ENCODE measurements around the gene SIL1. TPM values are rescaled to one million over a fixed set of nuclear protein-coding genes. Genes with fewer than 3 reads are reported as not detected.
"Not testable (repeated sequence)": the region's sequence is repeated elsewhere in the genome, so short reads cannot be mapped to it uniquely, and the experiment has no call there.

SIL1 gene
- total and polyA plus RNA-seq, 2 donors (not counting 1 experiment from before 2014, with no cell fraction given) = 66.4 to 85.5 TPM

DNA sequence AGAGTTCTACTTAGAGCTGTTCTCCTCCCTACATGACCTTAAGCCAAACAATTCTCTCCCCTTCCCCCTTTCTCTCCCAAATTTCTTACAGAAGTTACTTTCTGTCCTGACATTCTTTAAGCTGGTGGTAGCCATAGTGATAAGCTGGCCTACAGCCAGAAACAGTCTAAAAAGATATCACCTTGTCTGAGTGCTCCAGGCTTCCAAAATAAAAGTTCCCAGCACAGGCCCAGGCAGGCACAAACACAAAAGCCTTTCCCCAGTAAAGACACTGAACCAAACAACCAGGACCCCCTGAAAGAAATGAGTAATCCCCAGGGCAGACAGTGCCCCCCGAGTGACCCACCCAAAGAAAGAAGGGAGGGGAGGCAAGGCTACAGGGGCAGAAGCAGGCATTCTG lies 19.2 kb downstream of the SIL1 start:
- Histone ChIP-seq H3K9me3 (ENCODE audit: control insufficient read depth, insufficient read depth, low read depth, low read length) (no peaks in the 10 kb centered on the region), H3K4me3 (replicated peaks in 1 of 4; ENCODE audit: control extremely low read depth in 1 of 4, insufficient read depth in 1 of 4, low read depth in 3 of 4, low read length in 4 of 4) (no peak overlapping the region), H3K27ac (ENCODE audit: insufficient read depth, low read length) (no peak overlapping the region), H3K4me1 (ENCODE audit: control insufficient read depth, extremely low read depth, insufficient read depth, low read length) (peaks cover 9% of the 10 kb centered on the region), H3K79me2 (ENCODE audit: control insufficient read depth, insufficient read depth, low read length) (peaks cover 3% of the 10 kb centered on the region), H3K4me2 (ENCODE audit: extremely low read depth, insufficient read depth, low read length) (no peak overlapping the region), H4K20me1 (ENCODE audit: control insufficient read depth, extremely low read depth, insufficient read depth, low read length) (no peaks in the 10 kb centered on the region), H3K27me3 (ENCODE audit: control insufficient read depth, insufficient read depth, low read length) (no peaks in the 10 kb centered on the region), H3K9ac (ENCODE audit: insufficient read depth, low read length) (no peak overlapping the region), H2AFZ (ENCODE audit: low read length) (no peak overlapping the region), H3K36me3 (ENCODE audit: control insufficient read depth, insufficient read depth, low read length) (no peaks in the 10 kb centered on the region)
- DNase-seq (ENCODE audit: low read depth in 2 of 2) = peak; percentile 30 to 60
- no peak for TF ChIP-seq EZH2 (IDR thresholded peaks at IDR 0.05; ENCODE audit: low read length, missing control alignments)
- TF ChIP-seq, protein P1, sequence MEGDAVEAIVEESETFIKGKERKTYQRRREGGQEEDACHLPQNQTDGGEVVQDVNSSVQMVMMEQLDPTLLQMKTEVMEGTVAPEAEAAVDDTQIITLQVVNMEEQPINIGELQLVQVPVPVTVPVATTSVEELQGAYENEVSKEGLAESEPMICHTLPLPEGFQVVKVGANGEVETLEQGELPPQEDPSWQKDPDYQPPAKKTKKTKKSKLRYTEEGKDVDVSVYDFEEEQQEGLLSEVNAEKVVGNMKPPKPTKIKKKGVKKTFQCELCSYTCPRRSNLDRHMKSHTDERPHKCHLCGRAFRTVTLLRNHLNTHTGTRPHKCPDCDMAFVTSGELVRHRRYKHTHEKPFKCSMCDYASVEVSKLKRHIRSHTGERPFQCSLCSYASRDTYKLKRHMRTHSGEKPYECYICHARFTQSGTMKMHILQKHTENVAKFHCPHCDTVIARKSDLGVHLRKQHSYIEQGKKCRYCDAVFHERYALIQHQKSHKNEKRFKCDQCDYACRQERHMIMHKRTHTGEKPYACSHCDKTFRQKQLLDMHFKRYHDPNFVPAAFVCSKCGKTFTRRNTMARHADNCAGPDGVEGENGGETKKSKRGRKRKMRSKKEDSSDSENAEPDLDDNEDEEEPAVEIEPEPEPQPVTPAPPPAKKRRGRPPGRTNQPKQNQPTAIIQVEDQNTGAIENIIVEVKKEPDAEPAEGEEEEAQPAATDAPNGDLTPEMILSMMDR (conservative IDR thresholded peaks at IDR 0.05 in 1 of 2, IDR thresholded peaks at IDR 0.05 in 1 of 2; ENCODE audit: low read depth in 1 of 2, low read length in 2 of 2) = no peak

DNA sequence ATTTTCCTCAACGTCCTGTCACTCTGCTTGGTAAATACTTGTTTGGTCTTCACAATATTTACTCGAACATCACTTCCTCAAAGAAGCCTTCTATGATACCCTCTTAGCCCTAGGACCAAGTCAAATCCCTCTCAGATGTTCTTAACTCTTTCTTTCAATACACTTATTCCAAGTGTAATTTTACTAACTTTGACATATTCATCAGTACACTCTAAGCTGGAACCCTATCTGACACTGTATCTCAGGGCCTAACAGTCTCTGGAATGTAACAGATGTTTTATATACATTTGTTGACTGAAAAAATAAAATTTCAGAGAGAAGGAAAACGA lies 19.6 kb downstream of the SIL1 start:
- Histone ChIP-seq H3K9me3 (ENCODE audit: control insufficient read depth, insufficient read depth, low read depth, low read length) (no peaks in the 10 kb centered on the region), H3K36me3 (ENCODE audit: control insufficient read depth, insufficient read depth, low read length) (no peaks in the 10 kb centered on the region), H3K4me2 (ENCODE audit: extremely low read depth, insufficient read depth, low read length) (no peak overlapping the region), H3K27ac (ENCODE audit: insufficient read depth, low read length) (no peak overlapping the region), H4K20me1 (ENCODE audit: control insufficient read depth, extremely low read depth, insufficient read depth, low read length) (no peaks in the 10 kb centered on the region), H3K79me2 (ENCODE audit: control insufficient read depth, insufficient read depth, low read length) (peaks cover 3% of the 10 kb centered on the region), H3K9ac (ENCODE audit: insufficient read depth, low read length) (no peak overlapping the region), H3K4me3 (replicated peaks in 1 of 4; ENCODE audit: control extremely low read depth in 1 of 4, insufficient read depth in 1 of 4, low read depth in 3 of 4, low read length in 4 of 4) (no peak overlapping the region), H3K4me1 (ENCODE audit: control insufficient read depth, extremely low read depth, insufficient read depth, low read length) (peaks cover 9% of the 10 kb centered on the region), H2AFZ (ENCODE audit: low read length) (no peak overlapping the region), H3K27me3 (ENCODE audit: control insufficient read depth, insufficient read depth, low read length) (no peaks in the 10 kb centered on the region)
- DNase-seq (ENCODE audit: low read depth in 2 of 2) = peak in 1 of 2 donors; percentile 6
- no peak for TF ChIP-seq EZH2 (IDR thresholded peaks at IDR 0.05; ENCODE audit: low read length, missing control alignments)
- TF ChIP-seq, protein P1 (conservative IDR thresholded peaks at IDR 0.05 in 1 of 2, IDR thresholded peaks at IDR 0.05 in 1 of 2; ENCODE audit: low read depth in 1 of 2, low read length in 2 of 2) = no peak

DNA sequence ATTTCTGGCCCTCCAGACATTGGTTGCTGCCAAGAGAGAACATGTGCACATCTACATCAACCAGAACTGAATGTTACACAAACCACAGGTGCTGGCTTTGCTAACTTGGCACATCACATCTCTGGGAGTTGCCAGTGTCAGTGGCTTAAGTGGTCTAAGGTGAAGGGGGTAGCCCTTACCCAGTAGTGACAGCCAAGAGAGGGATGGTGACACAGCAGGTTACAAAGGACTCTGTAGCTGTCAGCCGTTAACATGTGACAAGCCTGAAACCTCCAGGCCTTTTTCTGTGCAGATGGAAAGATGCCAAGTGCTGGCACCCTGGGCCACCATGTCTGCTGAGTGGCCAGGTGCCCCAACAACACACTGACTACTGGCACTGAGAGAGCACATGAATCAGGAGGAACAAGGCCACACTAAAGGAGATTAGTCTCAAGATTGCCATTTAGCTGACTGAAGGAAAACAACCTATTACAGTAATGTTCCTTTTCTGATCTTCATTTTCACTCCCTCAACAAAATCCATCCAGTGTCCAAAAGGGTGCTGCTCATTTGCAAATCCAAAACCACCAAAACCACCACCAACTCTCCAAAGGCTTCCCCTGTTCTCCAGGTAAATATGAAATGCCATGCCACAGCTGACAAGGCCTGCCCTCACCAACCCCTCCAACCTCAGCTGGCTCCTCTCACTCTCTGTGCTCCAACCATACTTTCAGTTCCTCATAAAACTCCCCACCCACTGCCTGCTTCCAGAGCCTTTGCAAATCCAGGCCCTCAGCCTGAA lies 20.2 kb downstream of the SIL1 start:
- H3K4me2 ChIP-seq (ENCODE audit: extremely low read depth, insufficient read depth, low read length) = no peak overlapping the region
- peaks cover 3% of the 10 kb centered on the region for H3K79me2 ChIP-seq (ENCODE audit: control insufficient read depth, insufficient read depth, low read length)
- TF ChIP-seq EZH2 (IDR thresholded peaks at IDR 0.05; ENCODE audit: low read length, missing control alignments) = no peak
- TF ChIP-seq, protein P1 (conservative IDR thresholded peaks at IDR 0.05 in 1 of 2, IDR thresholded peaks at IDR 0.05 in 1 of 2; ENCODE audit: low read depth in 1 of 2, low read length in 2 of 2) = no peak
- peak in 1 of 2 donors; percentile 15 for DNase-seq (ENCODE audit: low read depth in 2 of 2)
- no peak overlapping the region for H3K4me3 ChIP-seq (replicated peaks in 1 of 4; ENCODE audit: control extremely low read depth in 1 of 4, insufficient read depth in 1 of 4, low read depth in 3 of 4, low read length in 4 of 4)
- H3K27ac ChIP-seq (ENCODE audit: insufficient read depth, low read length) = no peak overlapping the region
- no peaks in the 10 kb centered on the region for H3K27me3 ChIP-seq (ENCODE audit: control insufficient read depth, insufficient read depth, low read length)
- H3K36me3 ChIP-seq (ENCODE audit: control insufficient read depth, insufficient read depth, low read length) = no peaks in the 10 kb centered on the region
- H4K20me1 ChIP-seq (ENCODE audit: control insufficient read depth, extremely low read depth, insufficient read depth, low read length) = no peaks in the 10 kb centered on the region
- H3K4me1 ChIP-seq (ENCODE audit: control insufficient read depth, extremely low read depth, insufficient read depth, low read length) = peaks cover 9% of the 10 kb centered on the region
- H3K9me3 ChIP-seq (ENCODE audit: control insufficient read depth, insufficient read depth, low read depth, low read length) = no peaks in the 10 kb centered on the region
- H2AFZ ChIP-seq (ENCODE audit: low read length) = no peak overlapping the region
- no peak overlapping the region for H3K9ac ChIP-seq (ENCODE audit: insufficient read depth, low read length)

DNA sequence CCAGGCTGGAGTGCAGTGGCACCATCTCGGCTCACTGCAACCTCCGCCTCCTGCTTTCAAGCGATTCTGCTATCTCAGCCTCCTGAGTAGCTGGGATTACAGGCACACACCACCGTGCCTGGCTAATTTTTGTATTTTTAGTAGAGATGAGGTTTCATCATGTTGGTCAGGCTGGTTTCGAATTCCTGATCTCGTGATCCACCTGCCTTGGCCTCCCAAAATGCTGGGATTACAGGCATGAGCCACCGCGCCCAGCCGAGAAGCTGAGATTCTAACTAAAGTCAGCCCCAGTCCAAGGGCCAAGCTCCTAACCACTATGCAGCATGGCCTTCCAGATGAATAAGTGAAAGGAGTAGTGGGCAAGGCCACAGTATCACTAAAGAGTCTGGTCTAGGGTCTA lies 20.9 kb downstream of the SIL1 start:
- H3K36me3 ChIP-seq (ENCODE audit: control insufficient read depth, insufficient read depth, low read length); H3K4me2 ChIP-seq (ENCODE audit: extremely low read depth, insufficient read depth, low read length); H2AFZ ChIP-seq (ENCODE audit: low read length); DNase-seq (ENCODE audit: low read depth in 2 of 2); H3K4me3 ChIP-seq (replicated peaks in 1 of 4; ENCODE audit: control extremely low read depth in 1 of 4, insufficient read depth in 1 of 4, low read depth in 3 of 4, low read length in 4 of 4); H3K4me1 ChIP-seq (ENCODE audit: control insufficient read depth, extremely low read depth, insufficient read depth, low read length); H3K27me3 ChIP-seq (ENCODE audit: control insufficient read depth, insufficient read depth, low read length); H3K9ac ChIP-seq (ENCODE audit: insufficient read depth, low read length); H4K20me1 ChIP-seq (ENCODE audit: control insufficient read depth, extremely low read depth, insufficient read depth, low read length); H3K27ac ChIP-seq (ENCODE audit: insufficient read depth, low read length); H3K9me3 ChIP-seq (ENCODE audit: control insufficient read depth, insufficient read depth, low read depth, low read length); H3K79me2 ChIP-seq (ENCODE audit: control insufficient read depth, insufficient read depth, low read length): not testable (repeated sequence)

DNA sequence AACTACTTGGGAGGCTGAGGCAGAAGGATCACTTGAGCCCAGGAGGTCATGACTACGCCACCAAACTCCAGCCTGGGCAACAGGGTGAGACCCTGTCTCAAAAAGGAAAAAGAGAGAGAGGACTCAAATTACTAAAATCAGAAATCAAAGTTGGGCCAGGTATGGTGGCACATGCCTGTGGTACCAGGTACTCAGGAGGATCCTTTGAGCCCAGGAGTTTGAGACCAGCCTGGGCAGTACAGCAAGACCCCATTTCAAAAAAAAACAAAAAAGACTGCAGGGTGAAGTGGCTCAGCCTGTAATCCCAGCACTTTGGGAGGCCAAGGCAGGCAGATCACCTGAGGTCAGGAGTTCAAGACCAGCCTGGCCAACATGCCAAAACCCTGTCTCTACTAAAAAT lies 23.8 kb downstream of the SIL1 start:
- not testable (repeated sequence) for DNase-seq (ENCODE audit: low read depth in 2 of 2); H3K9me3 ChIP-seq (ENCODE audit: control insufficient read depth, insufficient read depth, low read depth, low read length)

More for the DNA sequence above, 23.8 kb downstream of the SIL1 start:
- not testable (repeated sequence) for H3K27me3 ChIP-seq (ENCODE audit: control insufficient read depth, insufficient read depth, low read length); H3K27ac ChIP-seq (ENCODE audit: insufficient read depth, low read length); H3K9ac ChIP-seq (ENCODE audit: insufficient read depth, low read length); H3K4me1 ChIP-seq (ENCODE audit: control insufficient read depth, extremely low read depth, insufficient read depth, low read length); H4K20me1 ChIP-seq (ENCODE audit: control insufficient read depth, extremely low read depth, insufficient read depth, low read length); H3K4me3 ChIP-seq (replicated peaks in 1 of 4; ENCODE audit: control extremely low read depth in 1 of 4, insufficient read depth in 1 of 4, low read depth in 3 of 4, low read length in 4 of 4); H3K79me2 ChIP-seq (ENCODE audit: control insufficient read depth, insufficient read depth, low read length); H2AFZ ChIP-seq (ENCODE audit: low read length); H3K4me2 ChIP-seq (ENCODE audit: extremely low read depth, insufficient read depth, low read length); H3K36me3 ChIP-seq (ENCODE audit: control insufficient read depth, insufficient read depth, low read length)

Data from fibroblast of lung (primary cell).